GM21360 (cell line): Measurements from ENCODE around the gene NRIP2.

ENCODE experiments used
- ATAC-seq: cut with Tn5 transposase; IDR thresholded peaks from one replicate; pipeline ENCODE4 v1.9.1; 2021; ENCODE audit warnings: mild to moderate bottlenecking, moderate library complexity; ENCODE audit not compliant: unreplicated experiment

The NRIP2 gene

DNA sequence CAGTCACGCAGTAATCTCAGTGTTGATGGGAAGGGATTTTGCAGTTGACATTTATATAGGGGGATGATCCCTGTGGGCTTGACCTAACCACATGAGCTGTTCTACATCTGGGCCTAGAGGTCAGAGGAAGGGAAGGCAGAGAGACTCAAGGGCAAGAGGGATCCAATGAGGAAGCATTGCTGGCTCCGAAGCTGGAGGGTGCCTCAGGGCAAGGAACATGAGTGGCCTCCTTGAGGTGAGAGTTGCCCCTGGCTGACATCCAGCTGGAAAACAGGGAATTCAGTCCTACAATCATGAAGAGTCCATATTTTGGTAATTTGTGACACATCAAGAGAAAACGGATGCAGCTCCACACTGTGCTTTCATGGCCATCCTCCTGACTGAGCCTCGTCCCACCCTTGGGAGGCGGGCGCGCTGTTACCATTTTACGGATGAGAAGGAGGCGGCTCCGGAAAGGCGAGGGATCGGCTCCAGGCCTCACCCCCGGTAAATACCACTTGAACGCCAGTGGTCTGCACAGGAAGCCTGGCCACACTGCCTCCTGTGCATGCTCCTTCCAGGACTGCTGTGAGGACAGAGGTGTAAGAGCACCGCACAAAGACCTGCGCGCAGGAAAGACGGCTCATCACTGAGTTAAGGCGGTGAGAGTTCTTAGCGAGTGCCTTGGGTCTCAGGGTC, 58.6 kb downstream of the NRIP2 start:
- ATAC-seq: no peak

GRCh38 chr12:2775431-2775830, 59.4 kb downstream of the NRIP2 start:
- ATAC-seq: no peak
